ENCODE results near the gene NLN.

- TF ChIP-seq EZH2phosphoT487 (IDR thresholded peaks at IDR 0.05; ENCODE audit: insufficient read depth, low read depth) (no peak), EZH2 (IDR thresholded peaks at IDR 0.05; ENCODE audit: insufficient read depth, poor library complexity, severe bottlenecking) (no peak)
Measured at GRCh38 chr5:65802080-65802479, 80.1 kb downstream of the NLN start.

All from GM23248 (cell line).